ENCODE results near the gene CLCN6.

CLCN6 gene

DNA sequence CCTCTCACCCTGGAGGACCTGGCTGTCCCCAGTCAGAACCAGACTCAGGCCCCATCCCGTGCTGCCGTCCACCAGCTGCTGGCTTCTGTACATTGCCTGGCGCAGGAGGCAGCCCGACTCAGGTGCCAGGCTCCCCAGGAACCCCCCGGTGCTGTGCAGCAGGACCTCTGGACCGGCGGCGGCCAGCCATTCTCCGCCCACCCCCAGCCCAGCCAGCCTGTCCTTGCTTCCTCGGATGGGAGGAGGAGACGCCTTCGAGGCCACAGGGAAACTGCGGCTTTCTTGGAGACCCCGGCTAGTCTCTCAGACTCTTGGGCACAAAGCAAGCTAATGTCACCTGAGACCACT, 39.6 kb upstream of the CLCN6 start:
- peaks cover 66% of the 10 kb centered on the region for H3K27me3 ChIP-seq (ENCODE audit: insufficient read depth, low read depth)
- H2AFZ ChIP-seq (ENCODE audit: low read depth) = no peak overlapping the region
- H3K27ac ChIP-seq = no peak overlapping the region
- no peaks in the 10 kb centered on the region for H3K79me2 ChIP-seq (ENCODE audit: insufficient read depth, low read depth)
- H4K20me1 ChIP-seq (ENCODE audit: insufficient read depth) = no peaks in the 10 kb centered on the region
- TF ChIP-seq, protein P1, sequence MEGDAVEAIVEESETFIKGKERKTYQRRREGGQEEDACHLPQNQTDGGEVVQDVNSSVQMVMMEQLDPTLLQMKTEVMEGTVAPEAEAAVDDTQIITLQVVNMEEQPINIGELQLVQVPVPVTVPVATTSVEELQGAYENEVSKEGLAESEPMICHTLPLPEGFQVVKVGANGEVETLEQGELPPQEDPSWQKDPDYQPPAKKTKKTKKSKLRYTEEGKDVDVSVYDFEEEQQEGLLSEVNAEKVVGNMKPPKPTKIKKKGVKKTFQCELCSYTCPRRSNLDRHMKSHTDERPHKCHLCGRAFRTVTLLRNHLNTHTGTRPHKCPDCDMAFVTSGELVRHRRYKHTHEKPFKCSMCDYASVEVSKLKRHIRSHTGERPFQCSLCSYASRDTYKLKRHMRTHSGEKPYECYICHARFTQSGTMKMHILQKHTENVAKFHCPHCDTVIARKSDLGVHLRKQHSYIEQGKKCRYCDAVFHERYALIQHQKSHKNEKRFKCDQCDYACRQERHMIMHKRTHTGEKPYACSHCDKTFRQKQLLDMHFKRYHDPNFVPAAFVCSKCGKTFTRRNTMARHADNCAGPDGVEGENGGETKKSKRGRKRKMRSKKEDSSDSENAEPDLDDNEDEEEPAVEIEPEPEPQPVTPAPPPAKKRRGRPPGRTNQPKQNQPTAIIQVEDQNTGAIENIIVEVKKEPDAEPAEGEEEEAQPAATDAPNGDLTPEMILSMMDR (conservative IDR thresholded peaks at IDR 0.05; ENCODE audit: low read depth, low read length) = no peak
- H3K36me3 ChIP-seq (ENCODE audit: insufficient read depth) = no peaks in the 10 kb centered on the region
- H3K4me2 ChIP-seq = no peak overlapping the region
- H3K4me3 ChIP-seq (IDR thresholded peaks at IDR 0.05; ENCODE audit: insufficient read depth, low read depth, low read length) = no peak overlapping the region
- no peaks in the 10 kb centered on the region for H3K4me1 ChIP-seq (ENCODE audit: low read depth, poor library complexity, severe bottlenecking)
- no peak overlapping the region for H3K9ac ChIP-seq

DNA sequence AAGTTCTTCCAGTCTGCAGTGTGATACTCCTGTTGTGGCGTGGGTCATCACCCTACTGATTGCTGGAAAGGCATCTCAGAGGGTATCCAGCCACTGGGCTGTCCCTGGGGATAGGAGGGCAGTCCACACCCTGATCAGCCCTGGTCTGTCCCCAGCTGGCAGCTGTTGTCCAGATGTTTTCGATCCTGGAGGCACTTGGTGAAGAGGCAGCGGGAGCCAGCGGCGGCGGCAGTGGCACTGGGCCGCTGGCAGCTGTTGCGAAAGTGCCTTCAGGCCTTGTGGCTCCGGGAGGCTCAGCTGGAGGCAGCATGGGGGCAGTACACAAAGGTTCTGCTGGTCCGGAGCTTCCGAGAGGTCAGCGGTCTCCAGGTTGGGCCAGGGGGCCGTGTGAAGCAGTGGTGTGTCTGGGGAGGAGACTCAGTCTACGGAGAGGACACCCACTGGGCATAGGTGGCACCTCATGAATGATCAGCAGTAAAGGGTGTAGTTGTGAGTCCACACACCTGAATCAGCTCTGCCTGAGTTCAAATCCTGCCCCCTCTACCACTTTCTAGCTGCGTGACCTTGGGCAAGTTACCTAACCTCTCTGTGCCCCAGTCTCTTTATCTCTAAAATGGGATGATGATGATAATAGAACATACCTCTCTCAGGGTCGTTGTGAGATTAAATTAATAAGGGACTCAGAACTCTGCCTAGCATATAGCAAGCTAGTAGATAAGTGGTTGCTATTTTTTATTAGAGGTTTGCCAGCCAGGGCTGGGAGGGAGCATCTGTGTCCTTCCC, 37.9 kb upstream of the CLCN6 start:
- Histone ChIP-seq H3K79me2 (ENCODE audit: insufficient read depth, low read depth) (no peaks in the 10 kb centered on the region), H3K27ac (no peak overlapping the region), H3K27me3 (ENCODE audit: insufficient read depth, low read depth) (peaks cover 53% of the 10 kb centered on the region), H2AFZ (ENCODE audit: low read depth) (no peak overlapping the region), H3K4me2 (no peak overlapping the region), H4K20me1 (ENCODE audit: insufficient read depth) (no peaks in the 10 kb centered on the region), H3K4me1 (ENCODE audit: low read depth, poor library complexity, severe bottlenecking) (no peaks in the 10 kb centered on the region), H3K9ac (no peak overlapping the region), H3K4me3 (IDR thresholded peaks at IDR 0.05; ENCODE audit: insufficient read depth, low read depth, low read length) (no peak overlapping the region), H3K36me3 (ENCODE audit: insufficient read depth) (no peaks in the 10 kb centered on the region)
- TF ChIP-seq, protein P1 (conservative IDR thresholded peaks at IDR 0.05; ENCODE audit: low read depth, low read length) = no peak

DNA sequence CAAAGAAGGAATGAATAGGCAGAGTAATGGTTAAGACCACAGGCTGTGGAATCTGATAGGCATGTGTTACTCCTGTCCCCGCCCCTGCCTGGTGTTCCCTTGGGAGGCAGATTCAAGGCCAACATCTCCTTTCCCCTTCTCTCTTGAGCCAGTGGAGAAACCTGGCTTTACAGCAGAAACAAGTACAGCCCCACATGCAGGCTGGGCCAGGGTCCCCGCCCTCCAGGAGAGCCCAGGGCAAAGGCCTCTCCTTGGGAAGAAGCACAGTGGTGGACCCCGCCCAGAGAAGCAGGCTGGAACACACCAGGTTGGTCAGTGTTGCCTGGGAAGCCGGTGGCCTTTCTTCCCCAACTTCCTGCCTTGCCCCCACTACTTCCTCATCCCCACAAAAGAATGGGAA, 37.2 kb upstream of the CLCN6 start:
- H2AFZ ChIP-seq (ENCODE audit: low read depth) = no peak overlapping the region
- H3K27me3 ChIP-seq (ENCODE audit: insufficient read depth, low read depth) = peaks cover 47% of the 10 kb centered on the region
- H4K20me1 ChIP-seq (ENCODE audit: insufficient read depth) = no peaks in the 10 kb centered on the region
- H3K4me3 ChIP-seq (IDR thresholded peaks at IDR 0.05; ENCODE audit: insufficient read depth, low read depth, low read length) = no peak overlapping the region
- no peaks in the 10 kb centered on the region for H3K79me2 ChIP-seq (ENCODE audit: insufficient read depth, low read depth)
- TF ChIP-seq, protein P1 (conservative IDR thresholded peaks at IDR 0.05; ENCODE audit: low read depth, low read length) = no peak
- no peak overlapping the region for H3K9ac ChIP-seq
- no peaks in the 10 kb centered on the region for H3K4me1 ChIP-seq (ENCODE audit: low read depth, poor library complexity, severe bottlenecking)
- H3K27ac ChIP-seq = no peak overlapping the region
- H3K4me2 ChIP-seq = no peak overlapping the region
- H3K36me3 ChIP-seq (ENCODE audit: insufficient read depth) = no peaks in the 10 kb centered on the region

DNA sequence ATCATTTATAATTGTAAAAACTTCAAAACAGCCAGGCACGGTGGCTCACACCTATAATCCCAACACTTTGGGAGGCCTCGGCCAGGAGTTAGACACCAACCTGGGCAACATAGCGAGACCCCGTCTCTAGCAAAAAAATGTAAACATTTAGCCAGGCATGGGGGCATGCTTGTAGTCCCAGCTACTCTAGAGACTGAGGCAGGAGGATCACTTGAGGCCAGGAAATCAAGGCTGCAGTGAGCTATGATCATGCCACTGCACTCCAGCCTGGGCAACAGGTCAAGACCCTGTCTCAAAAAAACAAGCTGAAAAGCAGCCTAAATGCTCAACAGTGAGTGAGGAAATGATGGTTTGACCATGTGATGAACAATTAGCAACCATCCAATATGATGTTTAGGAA, 36.7 kb upstream of the CLCN6 start:
- Histone ChIP-seq H3K27ac (no peak overlapping the region), H4K20me1 (ENCODE audit: insufficient read depth) (no peaks in the 10 kb centered on the region), H3K79me2 (ENCODE audit: insufficient read depth, low read depth) (no peaks in the 10 kb centered on the region), H3K4me1 (ENCODE audit: low read depth, poor library complexity, severe bottlenecking) (no peaks in the 10 kb centered on the region), H3K4me2 (no peak overlapping the region), H3K27me3 (ENCODE audit: insufficient read depth, low read depth) (peaks cover 42% of the 10 kb centered on the region), H3K36me3 (ENCODE audit: insufficient read depth) (no peaks in the 10 kb centered on the region), H3K4me3 (IDR thresholded peaks at IDR 0.05; ENCODE audit: insufficient read depth, low read depth, low read length) (no peak overlapping the region), H3K9ac (no peak overlapping the region), H2AFZ (ENCODE audit: low read depth) (no peak overlapping the region)
- TF ChIP-seq, protein P1 (conservative IDR thresholded peaks at IDR 0.05; ENCODE audit: low read depth, low read length) = no peak

Measured in KMS-11 (cell line).